Measurements from ENCODE around the gene POLR3A.
A peak's percentile ranks its signal among the peaks of the same experiment; 100 is the strongest.

The POLR3A gene

GRCh38 chr10:77936697-77937567, 92.4 kb downstream of the POLR3A start:
- in situ Hi-C loops (cut with HindIII; ENCODE audit: low pct_unique_long_range_greater_than_20kb, low sequenced_read_pairs) = no loop called here
- no peak for TF ChIP-seq JUND (IDR thresholded peaks at IDR 0.05; ENCODE audit: low read depth)
- no peak for DNase-seq (ENCODE audit: low read depth in 1 of 2, low spot score in 1 of 2)

- in situ Hi-C loops (cut with HindIII; ENCODE audit: low pct_unique_long_range_greater_than_20kb, low sequenced_read_pairs) = no loop called here
- no peak for DNase-seq (ENCODE audit: low read depth in 1 of 2, low spot score in 1 of 2)
- no peak for TF ChIP-seq JUND (IDR thresholded peaks at IDR 0.05; ENCODE audit: low read depth)
Measured at GRCh38 chr10:77932016-77932715, 97.1 kb downstream of the POLR3A start.

GRCh38 chr10:77927402-77928246, 101.7 kb downstream of the POLR3A start:
- no peak for TF ChIP-seq JUND (IDR thresholded peaks at IDR 0.05; ENCODE audit: low read depth)
- in situ Hi-C loops (cut with HindIII; ENCODE audit: low pct_unique_long_range_greater_than_20kb, low sequenced_read_pairs) = no loop called here

GRCh38 chr10:77926566-77927401, 102.5 kb downstream of the POLR3A start, which contains the start of gene DLG5:
Gene DLG5 (minus strand): TSS chr10:77926755. CDS start chr10:77926520, 235 bp downstream.
- DNase-seq (ENCODE audit: low read depth in 1 of 2, low spot score in 1 of 2) = peak; percentile 86 to 89
- no peak for TF ChIP-seq JUND (IDR thresholded peaks at IDR 0.05; ENCODE audit: low read depth)
- in situ Hi-C loops (cut with HindIII; ENCODE audit: low pct_unique_long_range_greater_than_20kb, low sequenced_read_pairs) = no loop called here

More at GRCh38 chr10:77927402-77928246, 101.7 kb downstream of the POLR3A start:
- no peak for DNase-seq (ENCODE audit: low read depth in 1 of 2, low spot score in 1 of 2)

- in situ Hi-C loops (cut with HindIII; ENCODE audit: low pct_unique_long_range_greater_than_20kb, low sequenced_read_pairs) = no loop called here
- no peak for TF ChIP-seq JUND (IDR thresholded peaks at IDR 0.05; ENCODE audit: low read depth)
- peak; percentile 62 to 71 for DNase-seq (ENCODE audit: low read depth in 1 of 2, low spot score in 1 of 2)
Measured at GRCh38 chr10:77925795-77926565, 103.3 kb downstream of the POLR3A start.

GRCh38 chr10:77925410-77925794, 103.9 kb downstream of the POLR3A start:
- peak in 1 of 2 experiments; percentile 53 for DNase-seq (ENCODE audit: low read depth in 1 of 2, low spot score in 1 of 2)
- in situ Hi-C loops (cut with HindIII; ENCODE audit: low pct_unique_long_range_greater_than_20kb, low sequenced_read_pairs) = no loop called here
- TF ChIP-seq JUND (IDR thresholded peaks at IDR 0.05; ENCODE audit: low read depth) = no peak

- in situ Hi-C loops (cut with HindIII; ENCODE audit: low pct_unique_long_range_greater_than_20kb, low sequenced_read_pairs) = no loop called here
- TF ChIP-seq JUND (IDR thresholded peaks at IDR 0.05; ENCODE audit: low read depth) = no peak
- DNase-seq (ENCODE audit: low read depth in 1 of 2, low spot score in 1 of 2) = no peak
Measured at GRCh38 chr10:77922566-77923179, 106.6 kb downstream of the POLR3A start.

GRCh38 chr10:77922055-77922454, 107.3 kb downstream of the POLR3A start:
- no peak for DNase-seq (ENCODE audit: low read depth in 1 of 2, low spot score in 1 of 2)
- TF ChIP-seq JUND (IDR thresholded peaks at IDR 0.05; ENCODE audit: low read depth) = no peak
- in situ Hi-C loops (cut with HindIII; ENCODE audit: low pct_unique_long_range_greater_than_20kb, low sequenced_read_pairs) = no loop called here

GRCh38 chr10:77921395-77921794, 107.9 kb downstream of the POLR3A start:
- no peak for DNase-seq (ENCODE audit: low read depth in 1 of 2, low spot score in 1 of 2)
- no peak for TF ChIP-seq JUND (IDR thresholded peaks at IDR 0.05; ENCODE audit: low read depth)
- in situ Hi-C loops (cut with HindIII; ENCODE audit: low pct_unique_long_range_greater_than_20kb, low sequenced_read_pairs) = no loop called here

- in situ Hi-C loops (cut with HindIII; ENCODE audit: low pct_unique_long_range_greater_than_20kb, low sequenced_read_pairs) = no loop called here
- no peak for DNase-seq (ENCODE audit: low read depth in 1 of 2, low spot score in 1 of 2)
- no peak for TF ChIP-seq JUND (IDR thresholded peaks at IDR 0.05; ENCODE audit: low read depth)
Measured at GRCh38 chr10:77920495-77920894, 108.8 kb downstream of the POLR3A start.

GRCh38 chr10:77919713-77920108, 109.6 kb downstream of the POLR3A start:
- peak; percentile 79 to 94 for DNase-seq (ENCODE audit: low read depth in 1 of 2, low spot score in 1 of 2)
- in situ Hi-C loops (cut with HindIII; ENCODE audit: low pct_unique_long_range_greater_than_20kb, low sequenced_read_pairs) = no loop called here
- TF ChIP-seq JUND (IDR thresholded peaks at IDR 0.05; ENCODE audit: low read depth) = peak; percentile 91; the same call in 1 of the 2 replicates
